Right ventricle myocardium superior (tissue), 1 donor: ENCODE data around the gene OPHN1. TPM values are rescaled to one million over a fixed set of nuclear protein-coding genes. Genes with fewer than 3 reads are reported as not detected.
A peak's percentile ranks its signal among the peaks of the same experiment; 100 is the strongest.
"Not testable (repeated sequence)": the region's sequence is repeated elsewhere in the genome, so short reads cannot be mapped to it uniquely, and the experiment has no call there.

Experiments used
- ATAC-seq: fragments of 200-7000 bp; cut with Tn5 transposase; one replicate; pipeline ENCODE4 v1.9.1; 2020; ENCODE audit warnings: mild to moderate bottlenecking; ENCODE audit not compliant: poor library complexity
- DNase-seq: peaks from one replicate; pipeline ENCODE4 v3.0.0-alpha.2; 2020
- intact Hi-C: fragments of 100-400 bp; cut with DNase I; formaldehyde crosslinking; loops from one replicate; pipeline ENCODE4 v1.11.2; 2022
- total RNA-seq: library from RNA; stranded (reverse); fragmentation: NEBNext Ultra II Directional; extraction: Animal tissue kit (Norgen Biotek cat#: 25700); gene quantifications from one replicate; pipeline ENCODE4 v1.2.1, GENCODE V29; 2021
- donor health status: DM: no; HTN: yes; CAD: no; lungs with severe emphysema.

Gene OPHN1
- total RNA-seq, 1 donor from 2014 or later = 4.3 TPM

DNA sequence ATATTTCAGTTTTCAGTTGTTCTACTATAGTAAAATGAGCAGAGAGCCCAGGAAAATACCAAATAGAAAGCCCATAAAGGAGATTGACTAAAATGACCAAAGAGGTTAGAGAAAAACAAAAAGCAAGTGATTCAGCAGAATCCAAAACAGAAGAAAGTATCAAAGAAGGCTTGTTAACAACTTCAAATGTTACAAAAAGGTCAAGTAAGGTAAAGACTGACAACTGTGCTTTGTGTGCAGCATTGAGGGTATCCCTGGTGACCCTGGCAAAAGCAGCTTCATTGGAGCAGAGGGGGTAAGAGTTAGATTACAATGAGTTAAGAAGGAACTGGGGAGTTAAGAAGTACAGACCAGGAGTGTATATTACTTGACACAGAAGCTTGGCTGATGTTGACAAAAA, 317.9 kb downstream of the OPHN1 start:
- ATAC-seq = no peak
- intact Hi-C loops = no loop called here
- no peak for DNase-seq

DNA sequence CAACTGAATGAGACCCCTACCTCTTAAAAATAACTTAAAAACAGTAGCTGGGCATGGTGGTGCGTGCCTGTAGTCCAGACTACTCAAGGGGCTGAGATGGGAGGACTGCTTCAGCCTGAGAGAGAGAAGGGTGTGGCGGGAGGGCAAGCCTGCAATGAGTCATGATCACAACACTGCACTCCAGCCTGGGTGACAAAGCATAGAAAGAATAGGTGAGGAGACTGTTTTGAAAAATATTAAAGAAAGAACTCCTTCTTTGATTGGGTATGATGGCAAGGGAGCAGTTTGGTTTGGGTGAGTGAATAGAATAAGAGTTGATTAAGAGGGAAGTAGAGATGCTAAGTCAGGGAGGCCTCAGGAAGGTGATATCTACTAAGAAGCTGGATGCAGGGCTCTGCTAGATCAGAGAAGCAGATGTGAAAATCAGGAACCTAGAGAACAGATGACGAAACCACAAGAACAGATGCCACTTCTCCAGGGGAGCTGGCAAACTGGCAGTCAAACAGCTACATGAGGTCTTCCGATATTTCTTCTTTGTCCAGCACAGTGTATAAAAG, 318.6 kb downstream of the OPHN1 start:
- no peak for ATAC-seq
- no peak for DNase-seq
- intact Hi-C loops = no loop called here

DNA sequence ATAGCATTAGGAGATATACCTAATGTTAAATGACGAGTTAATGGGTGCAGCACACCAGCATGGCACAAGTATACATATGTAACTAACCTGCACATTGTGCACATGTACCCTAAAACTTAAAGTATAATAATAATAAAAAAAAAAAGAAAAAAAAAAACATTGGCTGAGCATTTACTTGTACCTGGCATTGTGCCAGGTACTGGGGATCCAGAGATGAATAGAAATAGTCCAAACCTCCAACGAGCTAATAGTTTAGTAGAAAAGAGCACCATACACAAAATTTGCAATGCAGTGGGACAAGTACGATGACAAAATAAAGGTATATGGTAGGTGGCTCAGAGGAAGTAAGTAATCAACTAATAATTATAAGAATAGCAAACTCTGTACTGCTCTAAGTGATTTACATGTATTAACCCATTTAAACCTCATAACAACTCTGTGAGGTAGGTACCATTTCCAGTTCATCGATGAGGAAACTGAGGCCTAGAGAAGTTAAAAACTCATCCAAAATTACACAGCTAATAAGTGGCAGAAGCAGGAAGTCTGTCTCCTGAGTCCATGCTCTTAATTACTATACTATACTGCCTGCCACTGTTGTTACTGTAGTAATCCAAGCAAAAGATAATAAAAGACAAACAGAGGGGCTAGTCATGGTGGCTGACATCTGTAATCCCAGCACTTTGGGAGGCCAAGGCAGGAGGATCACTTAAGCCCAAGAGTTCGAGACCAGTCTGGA, 319.3 kb downstream of the OPHN1 start:
- ATAC-seq = no peak
- no peak for DNase-seq
- intact Hi-C loops = no loop called here

DNA sequence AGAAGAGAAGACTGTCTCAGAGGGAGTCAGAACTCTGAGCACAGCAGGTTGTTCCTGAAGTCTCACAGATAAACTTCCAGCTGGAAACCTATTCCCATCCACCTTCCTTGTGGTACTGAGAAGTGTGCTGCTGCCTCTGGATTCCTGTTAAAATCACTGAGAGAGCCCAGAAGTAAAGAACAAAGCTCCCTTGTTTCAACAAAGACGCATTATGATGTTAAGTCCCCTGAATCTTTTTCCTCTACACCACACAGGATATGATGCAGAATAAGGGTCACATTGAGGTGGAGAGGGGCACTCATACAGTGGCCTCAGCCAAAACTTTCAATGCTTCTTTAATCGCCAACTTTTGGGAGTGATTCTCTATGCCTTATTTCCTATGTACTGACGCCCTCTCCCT, 321.0 kb downstream of the OPHN1 start:
- intact Hi-C loops = no loop called here
- ATAC-seq (no peak), DNase-seq (no peak)

DNA sequence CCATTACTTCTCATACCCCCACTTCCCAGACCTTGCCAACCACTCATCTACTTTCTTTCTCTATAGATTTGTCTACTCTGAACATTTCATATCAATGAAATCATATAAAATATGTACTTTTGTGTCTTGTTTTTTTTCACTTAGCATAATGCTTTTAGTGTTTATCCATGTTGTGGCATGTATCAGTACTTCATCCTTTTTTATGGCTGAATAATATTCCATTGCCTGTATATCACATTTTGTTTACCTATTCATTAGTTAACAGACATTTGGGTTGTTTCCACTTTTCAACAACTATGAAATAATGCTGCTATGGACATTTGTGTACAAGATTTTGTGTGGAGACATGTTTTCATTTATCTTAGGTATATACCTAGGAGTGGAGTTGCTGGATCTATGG, 324.1 kb downstream of the OPHN1 start:
- DNase-seq = no peak
- no peak for ATAC-seq
- intact Hi-C loops = no loop called here

DNA sequence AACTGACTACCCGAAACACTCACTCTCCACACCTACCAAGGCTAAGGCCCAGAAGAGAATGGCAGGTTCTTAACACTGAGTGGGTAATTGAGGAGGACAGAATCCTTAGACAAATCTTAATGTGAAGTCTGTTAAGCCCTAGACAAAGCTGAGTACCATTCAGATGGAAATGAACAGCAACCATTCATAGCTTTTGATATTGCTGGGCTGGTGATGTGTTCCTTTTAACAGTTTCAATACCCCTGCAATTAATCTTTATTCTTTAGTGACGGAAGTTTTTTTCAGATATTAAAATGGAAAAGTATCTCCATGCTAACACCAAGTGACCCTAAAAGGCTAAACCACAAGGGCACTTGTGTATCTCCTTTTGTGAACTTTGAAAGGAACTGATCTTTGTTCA, 334.9 kb downstream of the OPHN1 start:
- intact Hi-C loops = no loop called here
- no peak for ATAC-seq

DNA sequence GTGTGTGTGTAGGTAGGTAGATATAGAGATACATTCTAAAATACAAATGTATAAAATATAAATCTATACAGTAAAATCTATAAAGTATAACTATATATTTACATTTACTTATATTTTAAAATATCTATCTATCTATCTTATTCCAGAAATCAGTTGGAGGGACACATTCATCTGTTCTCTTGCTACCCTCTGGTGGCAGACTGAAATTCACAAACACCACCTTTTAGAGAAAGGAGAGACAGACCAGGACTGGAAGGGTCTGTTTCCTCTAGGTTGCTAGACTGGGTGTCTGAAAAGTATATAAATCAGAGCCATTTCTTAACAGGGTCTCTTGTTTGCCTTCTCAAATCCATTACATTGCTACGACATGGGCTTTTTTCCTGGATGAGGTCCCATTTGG, 343.0 kb downstream of the OPHN1 start:
- no peak for ATAC-seq
- intact Hi-C loops = no loop called here
- DNase-seq = no peak

More for the DNA sequence above, 334.9 kb downstream of the OPHN1 start:
- DNase-seq = no peak

DNA sequence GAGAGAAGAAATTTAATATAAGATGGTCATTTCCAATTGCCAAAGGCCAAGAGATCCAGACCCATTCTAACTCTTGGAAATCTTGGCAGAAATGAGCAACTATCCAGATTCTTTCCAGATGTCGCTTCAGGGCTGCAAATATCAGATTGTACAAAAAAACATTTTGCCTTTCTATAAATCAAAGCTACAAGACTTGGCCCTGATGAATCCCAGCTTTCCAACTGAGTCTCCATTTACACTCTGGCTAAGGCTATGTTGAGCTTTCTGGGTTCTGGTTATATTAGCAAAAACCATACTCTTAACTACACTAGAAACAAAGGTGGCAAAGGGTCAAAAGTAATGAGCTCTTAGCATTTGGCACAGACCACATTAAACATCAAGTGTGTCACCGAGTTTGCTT, 345.8 kb downstream of the OPHN1 start:
- peak; percentile 43 for ATAC-seq

DNA sequence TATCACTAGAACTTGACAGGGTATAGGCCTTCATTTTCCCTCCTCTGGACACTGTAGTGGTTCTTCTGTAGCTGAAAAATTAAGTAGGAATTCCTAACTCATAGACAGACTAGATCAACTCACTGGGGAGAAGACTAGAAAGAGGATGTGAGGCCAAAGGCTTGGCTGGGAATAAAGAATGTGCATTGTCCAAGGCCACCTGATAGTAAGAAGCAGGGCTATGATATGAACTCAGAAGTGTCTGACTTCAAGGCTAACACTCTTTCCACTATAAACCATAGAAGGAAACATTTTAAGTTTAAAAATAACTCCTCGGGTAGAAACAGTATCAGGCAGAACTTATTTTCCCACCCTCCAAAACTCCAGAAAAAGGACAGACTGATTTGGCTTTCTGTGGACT, 346.6 kb downstream of the OPHN1 start:
- intact Hi-C loops = no loop called here
- ATAC-seq (no peak), DNase-seq (no peak)

More for the DNA sequence above, 345.8 kb downstream of the OPHN1 start:
- intact Hi-C loops = no loop called here
- no peak for DNase-seq

DNA sequence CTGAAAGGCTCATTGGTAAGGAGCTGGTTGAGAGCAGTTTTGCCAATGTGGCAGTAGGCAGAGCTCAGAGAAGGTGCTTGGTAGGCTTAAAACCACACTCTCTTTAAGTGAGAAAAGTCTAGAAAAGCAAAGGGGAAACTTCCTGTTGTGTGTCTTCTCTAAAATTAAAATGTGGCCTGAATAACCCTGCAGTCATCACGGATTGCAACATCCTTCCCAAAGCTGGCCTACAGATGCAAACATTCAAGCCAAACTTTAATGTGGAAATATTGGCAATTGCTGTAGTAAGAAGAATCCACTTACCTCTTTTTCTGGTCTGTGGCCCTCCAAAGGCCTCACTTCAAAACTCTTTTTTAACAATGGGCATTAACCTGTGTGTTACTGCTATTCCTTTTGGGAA, 348.5 kb downstream of the OPHN1 start:
- intact Hi-C loops = no loop called here
- no peak for DNase-seq

DNA sequence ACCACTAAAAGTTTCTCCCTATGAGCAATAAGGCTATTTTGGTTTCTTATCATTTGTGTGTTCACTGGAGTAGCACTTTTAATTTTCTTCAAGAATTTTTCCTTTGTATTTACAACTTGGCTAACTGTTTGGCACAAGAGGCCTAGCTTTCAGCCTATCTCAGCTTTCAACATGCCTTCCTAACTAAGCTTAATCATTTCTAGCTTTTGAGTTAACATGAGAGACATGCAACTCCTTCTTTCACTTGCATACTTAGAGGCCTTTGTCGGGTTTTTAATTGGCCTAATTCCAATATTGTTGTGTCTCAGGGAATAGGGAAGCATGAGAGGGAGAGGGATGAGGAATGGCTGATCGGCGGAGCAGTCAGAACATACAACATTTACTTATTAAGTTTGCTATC, 349.8 kb downstream of the OPHN1 start:
- DNase-seq (no peak), ATAC-seq (peak; percentile 36)
- intact Hi-C loops = no loop called here

More for the DNA sequence above, 348.5 kb downstream of the OPHN1 start:
- peak; percentile 74 for ATAC-seq

DNA sequence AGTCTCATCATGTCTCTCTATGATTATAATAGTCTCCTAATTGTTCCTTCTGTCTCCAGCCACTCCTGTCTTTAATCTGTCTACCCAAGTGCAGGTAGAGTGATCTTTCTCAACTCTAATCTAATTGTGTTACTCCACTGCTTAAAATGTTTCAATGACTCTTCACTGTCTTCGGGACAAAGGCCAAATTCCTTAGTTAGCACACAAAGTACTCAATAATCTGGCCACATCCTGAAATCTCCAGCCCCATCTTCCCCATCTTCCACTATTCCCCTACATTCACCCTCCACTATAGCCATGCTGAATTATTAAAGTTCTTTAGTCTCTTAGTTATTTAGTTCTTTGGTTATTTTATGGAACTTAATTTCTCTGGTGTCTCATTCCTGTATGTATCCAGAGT, 353.3 kb downstream of the OPHN1 start:
- DNase-seq (no peak), ATAC-seq (no peak)
- intact Hi-C loops = no loop called here

DNA sequence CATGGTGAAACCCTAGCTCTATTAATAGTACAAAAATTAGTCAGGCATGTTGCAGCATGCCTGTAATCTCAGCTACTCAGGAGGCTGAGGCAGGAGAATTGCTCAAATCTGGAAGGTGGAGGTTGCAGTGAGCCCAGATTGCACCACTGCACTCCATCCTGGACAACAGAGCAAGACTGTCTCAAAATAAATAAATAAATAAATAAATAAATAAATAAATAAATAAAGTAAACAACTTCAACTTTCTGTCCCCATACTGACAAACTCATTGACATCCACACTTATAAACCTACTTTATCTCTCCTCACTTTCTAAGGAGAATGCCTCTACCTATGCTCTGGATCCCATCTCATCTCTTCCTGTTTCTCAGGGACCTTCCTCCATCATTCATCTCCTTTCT, 354.5 kb downstream of the OPHN1 start:
- intact Hi-C loops, DNase-seq, ATAC-seq: not testable (repeated sequence)

DNA sequence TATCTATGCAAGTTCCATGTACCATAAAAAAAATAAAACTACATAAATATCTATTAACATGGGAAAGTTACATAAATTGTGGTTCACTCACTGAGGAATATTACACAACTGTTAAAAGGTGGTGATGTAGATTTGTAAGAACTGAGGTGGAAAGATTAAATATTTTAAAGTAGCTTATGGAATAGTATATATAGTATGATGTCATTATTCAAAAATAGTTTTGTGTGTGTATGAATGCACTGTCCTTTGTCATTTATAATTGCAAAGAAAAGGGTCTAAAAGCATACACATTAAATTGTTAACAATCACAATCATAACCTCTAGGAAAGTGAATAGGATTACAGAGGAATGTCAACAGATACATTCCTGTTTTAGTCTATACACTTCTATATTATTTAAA, 355.9 kb downstream of the OPHN1 start:
- no peak for ATAC-seq
- intact Hi-C loops = no loop called here
- DNase-seq = no peak

DNA sequence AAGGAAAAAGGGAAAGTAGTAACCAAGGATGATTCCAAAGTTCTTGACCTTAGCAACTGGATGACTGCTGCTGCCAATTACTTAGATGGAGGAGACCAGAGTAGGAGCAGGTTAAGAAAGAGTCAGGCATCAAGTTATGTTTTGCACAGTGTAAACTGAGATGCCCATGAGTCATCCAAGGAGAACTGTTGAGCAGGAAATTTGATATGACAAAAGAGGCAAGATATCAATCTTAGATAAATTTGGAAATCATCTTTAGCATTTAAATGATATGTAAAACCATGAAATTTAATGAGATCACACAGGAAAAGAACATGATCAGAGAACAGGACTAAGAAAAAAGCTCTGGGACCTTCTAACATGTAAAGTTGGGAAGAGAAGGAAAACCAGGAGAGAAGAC, 361.3 kb downstream of the OPHN1 start:
- DNase-seq (no peak), ATAC-seq (no peak)
- intact Hi-C loops = no loop called here

DNA sequence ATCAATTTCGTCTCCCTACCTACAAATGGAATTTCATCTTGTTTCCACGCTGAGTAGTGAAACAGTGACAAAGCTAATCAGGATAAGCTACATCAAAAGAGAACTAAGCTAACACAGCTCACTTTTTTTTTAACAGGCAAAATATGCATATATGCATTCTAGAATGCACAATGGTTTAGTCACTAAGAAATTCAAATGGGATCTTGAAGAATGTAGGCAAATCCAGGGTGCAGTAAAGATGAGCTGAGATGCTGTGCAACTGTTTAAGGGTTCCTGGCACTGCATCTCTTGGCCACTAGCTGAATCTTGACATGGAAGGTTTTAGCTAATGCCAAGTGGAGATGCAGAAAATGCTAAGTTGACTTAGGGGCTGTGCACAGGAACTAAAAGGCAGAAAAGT, 363.2 kb downstream of the OPHN1 start:
- ATAC-seq, DNase-seq, intact Hi-C loops: not testable (repeated sequence)

DNA sequence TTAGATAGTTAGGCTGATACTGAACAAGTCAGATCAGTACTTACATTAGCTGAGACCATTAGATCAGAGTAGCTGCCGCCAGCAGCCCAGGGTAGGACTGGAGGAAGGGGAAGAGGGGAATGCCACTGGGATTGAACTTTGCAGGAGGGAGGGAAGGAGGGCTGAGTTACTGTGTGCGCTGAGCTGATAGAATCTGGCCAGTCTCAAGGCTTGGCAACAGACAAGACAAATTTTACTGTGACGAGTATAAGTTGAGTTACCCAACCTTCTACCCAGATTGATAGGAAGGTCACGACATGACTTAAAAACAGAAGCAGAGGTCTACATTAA, 372.1 kb downstream of the OPHN1 start:
- intact Hi-C loops = no loop called here
- no peak for ATAC-seq

DNA sequence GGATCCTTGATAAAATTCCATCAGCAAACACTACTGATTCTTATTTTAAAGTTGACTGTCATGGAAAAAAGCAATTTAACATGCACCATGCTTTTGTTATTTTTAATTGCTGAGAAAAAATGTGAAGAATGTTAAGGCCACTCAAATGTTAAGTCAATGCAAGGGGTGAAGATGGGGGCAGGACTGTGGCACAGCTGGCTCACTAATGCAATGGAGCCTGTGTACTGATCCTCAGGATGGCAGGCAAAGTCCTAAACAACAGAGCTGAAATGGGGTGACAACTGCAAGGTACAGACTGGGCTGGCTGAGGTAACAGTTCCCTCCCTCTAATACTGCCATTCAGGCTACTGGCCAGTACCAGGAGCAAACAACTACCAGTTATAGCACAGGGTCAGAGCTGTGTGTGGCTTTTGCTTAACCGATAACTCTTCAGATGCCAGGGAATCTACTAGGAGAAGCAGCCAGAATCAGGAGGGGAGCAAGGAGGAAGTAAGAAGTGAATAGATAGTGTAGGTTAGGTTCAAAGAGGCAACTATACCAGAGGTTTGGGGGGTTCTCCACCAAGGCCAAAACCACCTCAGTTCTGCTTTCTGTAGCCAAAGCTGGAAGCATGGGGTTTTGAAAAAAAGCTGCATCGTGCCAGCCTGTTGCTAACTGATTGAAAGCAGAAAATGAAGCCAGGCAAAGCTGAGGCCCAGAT, 372.6 kb downstream of the OPHN1 start:
- DNase-seq (no peak), ATAC-seq (no peak)
- intact Hi-C loops = no loop called here

More for the DNA sequence above, 372.1 kb downstream of the OPHN1 start:
- DNase-seq = no peak

DNA sequence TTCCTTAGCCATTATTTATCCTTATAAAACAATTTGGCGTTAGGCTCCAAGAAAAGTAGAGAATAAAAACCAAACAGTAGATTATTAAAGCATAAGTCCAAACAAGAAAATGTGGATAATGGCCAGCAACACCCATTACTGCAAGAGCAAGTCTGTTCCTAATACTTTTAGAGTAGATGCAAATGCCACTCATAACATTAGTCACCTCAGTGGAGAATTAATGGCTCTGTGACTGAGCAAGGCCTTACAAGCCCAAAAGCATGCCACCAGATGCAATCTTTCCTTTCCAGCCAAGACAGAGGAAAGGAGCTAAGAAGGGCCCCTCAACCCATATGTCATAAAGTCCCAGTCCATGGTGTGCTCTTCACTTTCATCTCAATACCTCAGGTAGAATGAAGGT, 373.8 kb downstream of the OPHN1 start:
- intact Hi-C loops = no loop called here
- ATAC-seq (no peak), DNase-seq (no peak)

DNA sequence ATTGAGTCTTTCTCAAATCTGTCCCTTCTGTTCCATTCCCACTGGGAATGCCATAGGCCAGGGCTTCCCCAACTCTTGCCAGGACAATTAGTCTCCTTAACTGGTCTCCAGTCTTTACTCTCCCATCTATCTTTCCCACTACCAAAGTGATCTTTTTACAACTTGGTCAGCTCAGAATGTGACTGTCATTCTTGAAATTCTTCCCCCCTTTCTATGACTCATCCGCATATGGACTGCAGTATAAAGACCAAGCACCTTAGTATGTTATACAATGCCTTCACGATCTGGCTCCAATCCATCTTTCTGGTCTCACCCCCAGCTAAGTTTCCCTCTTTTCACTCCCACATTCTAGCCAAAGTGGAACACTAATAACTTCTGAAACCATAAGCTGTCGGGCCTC, 383.8 kb downstream of the OPHN1 start:
- no peak for ATAC-seq
- intact Hi-C loops = no loop called here

More for the DNA sequence above, 383.8 kb downstream of the OPHN1 start:
- no peak for DNase-seq
